Right atrium auricular region (tissue), 2 donors: ENCODE results near the gene PRKCH. TPM values are rescaled to one million over a fixed set of nuclear protein-coding genes. Genes with fewer than 3 reads are reported as not detected.

ENCODE experiments used
- DNase-seq: peaks from one replicate; pipeline ENCODE4 v3.0.0-alpha.2; 2019; ENCODE audit warnings: low spot score
- H3K27ac ChIP-seq, 2 donors: fragments of 200-600 bp; sonication (generic); 1 replicate in 1 of 2; 2 replicates in 1 of 2; pipeline ENCODE4 v1.5.1; 2016 to 2019
- H3K27me3 ChIP-seq, 2 donors: fragments of 200-600 bp; sonication (generic); one replicate each; pipeline versions ENCODE4 v1.5.1 to v1.6.0; 2017 to 2019
- H3K36me3 ChIP-seq: fragments of 200-600 bp; sonication (generic); one replicate; pipeline ENCODE4 v1.5.1; 2016
- H3K4me1 ChIP-seq, 2 donors: fragments of 200-600 bp; sonication (generic); one replicate each; pipeline versions ENCODE4 v1.5.1 to v1.6.0; 2017 to 2019
- H3K4me3 ChIP-seq, 2 donors: fragments of 200-600 bp; sonication (generic); 1 replicate in 1 of 2; 2 replicates in 1 of 2; pipeline ENCODE4 v1.5.1; 2017 to 2019; ENCODE audit warnings: mild to moderate bottlenecking in 1 of 2, moderate library complexity in 1 of 2
- H3K9me3 ChIP-seq, 2 donors: fragments of 200-600 bp; sonication (generic); one replicate each; pipeline ENCODE4 v1.5.1; 2019
- CTCF ChIP-seq, 2 donors: fragments of 200-600 bp; sonication (generic); IDR thresholded peaks; one replicate each; pipeline ENCODE4 v1.5.1; 2019; ENCODE audit warnings: antibody characterized with exemption in 2 of 2
- total RNA-seq, 2 donors: library from RNA; depleted of rRNA; stranded (reverse); fragments of >200 nt; gene quantifications; one replicate each; pipeline ENCODE4 v1.1.0, GENCODE V29; 2016

PRKCH gene
- total RNA-seq, 2 donors from 2014 or later, result 24.9 to 40.3 TPM

GRCh38 chr14:61547186-61548069 is 226.0 kb downstream of the PRKCH start:
- Histone ChIP-seq H3K4me3 (no peak overlapping the region), H3K36me3 (no peaks in the 10 kb centered on the region), H3K4me1 (peaks cover 0 to 55% of the 10 kb centered on the region in 2 donors), H3K9me3 (no peaks in the 10 kb centered on the region), H3K27ac (peak overlapping the region; percentile 33 to 76), H3K27me3 (no peaks in the 10 kb centered on the region)
- TF ChIP-seq CTCF (IDR thresholded peaks at IDR 0.05), result no peak
- DNase-seq, result no peak

- H3K36me3 ChIP-seq, result no peaks in the 10 kb centered on the region
- H3K27me3 ChIP-seq, result no peaks in the 10 kb centered on the region
- no peaks in the 10 kb centered on the region for H3K9me3 ChIP-seq
- no peak overlapping the region for H3K27ac ChIP-seq
- TF ChIP-seq CTCF (IDR thresholded peaks at IDR 0.05), result no peak
- DNase-seq, result no peak
- H3K4me3 ChIP-seq, result no peak overlapping the region
- peaks cover 0 to 54% of the 10 kb centered on the region in 2 donors for H3K4me1 ChIP-seq
These were observed 228.0 kb downstream of the PRKCH start for GRCh38 chr14:61549425-61549824.

- no peak for DNase-seq
- Histone ChIP-seq H3K4me3 (no peak overlapping the region), H3K27me3 (no peaks in the 10 kb centered on the region), H3K4me1 (peaks cover 0 to 47% of the 10 kb centered on the region in 2 donors), H3K9me3 (no peaks in the 10 kb centered on the region), H3K36me3 (no peaks in the 10 kb centered on the region), H3K27ac (no peak overlapping the region)
- TF ChIP-seq CTCF (IDR thresholded peaks at IDR 0.05), result no peak
These were observed 230.0 kb downstream of the PRKCH start for GRCh38 chr14:61551384-61551783.

- Histone ChIP-seq H3K4me1 (peaks cover 0 to 42% of the 10 kb centered on the region in 2 donors), H3K36me3 (no peaks in the 10 kb centered on the region), H3K27me3 (no peaks in the 10 kb centered on the region), H3K4me3 (no peak overlapping the region), H3K9me3 (no peaks in the 10 kb centered on the region), H3K27ac (peak overlapping the region; percentile 71 to 78)
- DNase-seq, result no peak
- no peak for TF ChIP-seq CTCF (IDR thresholded peaks at IDR 0.05)
These were observed 230.9 kb downstream of the PRKCH start for GRCh38 chr14:61552241-61552640.

- no peaks in the 10 kb centered on the region for H3K36me3 ChIP-seq
- peaks cover 0 to 35% of the 10 kb centered on the region in 2 donors for H3K4me1 ChIP-seq
- no peak for DNase-seq
- TF ChIP-seq CTCF (IDR thresholded peaks at IDR 0.05), result no peak
- H3K27me3 ChIP-seq, result no peaks in the 10 kb centered on the region
- H3K4me3 ChIP-seq, result no peak overlapping the region
- H3K27ac ChIP-seq, result peak overlapping the region; percentile 71 to 78
- no peaks in the 10 kb centered on the region for H3K9me3 ChIP-seq
These were observed 232.6 kb downstream of the PRKCH start for GRCh38 chr14:61553730-61554641.
